Ascending aorta (tissue), 2 donors: ENCODE data around the gene MYMK. TPM values are rescaled to one million over a fixed set of nuclear protein-coding genes. Genes with fewer than 3 reads are reported as not detected.
A peak's percentile ranks its signal among the peaks of the same experiment; 100 is the strongest.
"Not testable (repeated sequence)": the region's sequence is repeated elsewhere in the genome, so short reads cannot be mapped to it uniquely, and the experiment has no call there.

Experiments
- DNase-seq, 2 donors: peaks; one replicate each; pipeline ENCODE4 v3.0.0-alpha.2; 2019; ENCODE audit warnings: low spot score in 2 of 2
- H3K27ac ChIP-seq, 2 donors: fragments of 200-600 bp; sonication (generic); one replicate each; pipeline ENCODE4 v1.5.1; 2016 to 2017; ENCODE audit warnings: mild to moderate bottlenecking in 1 of 2
- H3K27me3 ChIP-seq: fragments of 200-600 bp; sonication (generic); one replicate; pipeline ENCODE4 v1.5.1; 2017
- H3K36me3 ChIP-seq, 2 donors: fragments of 200-600 bp; sonication (generic); one replicate each; pipeline ENCODE4 v1.5.1; 2016
- H3K4me1 ChIP-seq, 2 donors: fragments of 200-600 bp; sonication (generic); one replicate each; pipeline ENCODE4 v1.5.1; 2016 to 2017; ENCODE audit warnings: mild to moderate bottlenecking in 1 of 2
- H3K4me3 ChIP-seq, 2 donors: fragments of 200-600 bp; sonication (generic); one replicate each; pipeline ENCODE4 v1.5.1; 2016 to 2017; ENCODE audit warnings: mild to moderate bottlenecking in 1 of 2
- H3K9me3 ChIP-seq, 2 donors: fragments of 200-600 bp; sonication (generic); one replicate each; pipeline ENCODE4 v1.5.1; 2016
- intact Hi-C: fragments of 100-400 bp; cut with DNase I; formaldehyde crosslinking; loops from one replicate; pipeline ENCODE4 v1.15.1; 2023
- total RNA-seq: library from RNA; depleted of rRNA; stranded (reverse); fragments of >200 nt; gene quantifications from one replicate; pipeline ENCODE4 v1.1.0, GENCODE V29; 2016
- TF ChIP-seq, protein P1 (sequence below), 3 experiments: fragments of 200-600 bp in 2 of 3; fragments of 450-650 bp in 1 of 3; sonication (generic) in 2 of 3; IDR thresholded peaks; one replicate each; pipeline ENCODE4 v1.5.1; 2016 to 2019; ENCODE audit warnings: antibody characterized with exemption in 3 of 3, mild to moderate bottlenecking in 1 of 3, moderate library complexity in 1 of 3

Gene MYMK
- total RNA-seq, 1 donor from 2014 or later: not detected

DNA sequence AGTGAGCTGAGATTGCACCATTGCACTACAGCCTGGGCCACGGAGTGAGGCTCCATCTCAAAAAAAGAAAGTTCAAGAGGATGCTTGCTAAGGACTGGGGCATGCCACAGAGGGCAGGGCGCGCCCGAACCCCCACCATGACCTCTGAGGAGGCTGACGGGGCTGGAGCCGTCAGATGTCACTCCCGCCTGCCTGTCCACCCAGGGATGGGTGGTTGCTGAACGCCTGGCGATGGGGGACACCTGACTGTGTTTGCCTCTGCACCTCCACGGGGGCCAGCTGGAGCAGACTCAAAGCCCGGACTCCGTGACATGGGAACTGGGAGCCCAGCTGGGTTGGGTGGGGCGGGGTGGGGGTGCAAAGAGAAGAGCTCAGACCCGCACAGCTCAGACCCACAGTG, 41.6 kb upstream of the MYMK start:
- Histone ChIP-seq H3K36me3 (no peaks in the 10 kb centered on the region), H3K4me3 (no peak overlapping the region), H3K27ac (no peak overlapping the region), H3K4me1 (peaks cover 11 to 17% of the 10 kb centered on the region in 2 donors), H3K27me3 (no peaks in the 10 kb centered on the region), H3K9me3 (no peaks in the 10 kb centered on the region)
- no peak for DNase-seq
- TF ChIP-seq, protein P1, sequence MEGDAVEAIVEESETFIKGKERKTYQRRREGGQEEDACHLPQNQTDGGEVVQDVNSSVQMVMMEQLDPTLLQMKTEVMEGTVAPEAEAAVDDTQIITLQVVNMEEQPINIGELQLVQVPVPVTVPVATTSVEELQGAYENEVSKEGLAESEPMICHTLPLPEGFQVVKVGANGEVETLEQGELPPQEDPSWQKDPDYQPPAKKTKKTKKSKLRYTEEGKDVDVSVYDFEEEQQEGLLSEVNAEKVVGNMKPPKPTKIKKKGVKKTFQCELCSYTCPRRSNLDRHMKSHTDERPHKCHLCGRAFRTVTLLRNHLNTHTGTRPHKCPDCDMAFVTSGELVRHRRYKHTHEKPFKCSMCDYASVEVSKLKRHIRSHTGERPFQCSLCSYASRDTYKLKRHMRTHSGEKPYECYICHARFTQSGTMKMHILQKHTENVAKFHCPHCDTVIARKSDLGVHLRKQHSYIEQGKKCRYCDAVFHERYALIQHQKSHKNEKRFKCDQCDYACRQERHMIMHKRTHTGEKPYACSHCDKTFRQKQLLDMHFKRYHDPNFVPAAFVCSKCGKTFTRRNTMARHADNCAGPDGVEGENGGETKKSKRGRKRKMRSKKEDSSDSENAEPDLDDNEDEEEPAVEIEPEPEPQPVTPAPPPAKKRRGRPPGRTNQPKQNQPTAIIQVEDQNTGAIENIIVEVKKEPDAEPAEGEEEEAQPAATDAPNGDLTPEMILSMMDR (IDR thresholded peaks at IDR 0.05): no peak
- intact Hi-C loops: no loop called here

DNA sequence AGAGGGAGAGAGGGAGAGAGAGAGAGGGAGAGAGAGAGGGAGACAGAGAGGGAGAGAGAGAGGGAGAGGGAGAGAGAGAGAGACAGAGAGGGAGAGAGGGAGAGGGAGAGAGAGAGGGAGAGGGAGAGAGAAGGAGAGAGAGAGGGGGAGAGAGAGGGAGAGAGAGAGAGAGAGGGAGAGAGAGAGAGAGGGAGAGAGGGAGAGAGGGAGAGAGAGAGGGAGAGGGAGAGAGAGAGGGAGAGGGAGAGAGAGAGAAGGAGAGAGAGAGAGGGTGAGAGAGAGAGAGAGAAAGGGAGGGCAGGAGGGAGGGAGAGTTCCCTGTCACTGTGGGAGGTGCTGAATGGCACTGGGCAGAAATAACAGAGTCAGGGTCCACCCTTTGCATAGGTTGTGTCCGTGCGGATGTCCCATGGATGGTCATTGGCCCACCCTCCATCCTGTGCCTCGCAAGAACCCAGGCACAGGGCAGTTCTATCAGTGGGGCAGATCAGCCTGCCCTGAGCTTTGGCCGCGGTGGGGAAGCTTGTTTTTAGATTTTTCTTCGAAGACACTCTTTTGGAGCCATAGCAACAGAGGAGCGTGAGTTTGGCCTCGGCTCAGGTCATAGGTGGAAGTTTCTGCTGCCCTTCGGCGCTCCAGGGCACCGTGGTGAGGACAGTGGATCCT, 39.8 kb upstream of the MYMK start:
- H3K27me3 ChIP-seq: no peaks in the 10 kb centered on the region
- TF ChIP-seq, protein P1 (IDR thresholded peaks at IDR 0.05): peak in 1 of 3 experiments; percentile 9
- DNase-seq: no peak
- H3K36me3 ChIP-seq: no peaks in the 10 kb centered on the region
- H3K9me3 ChIP-seq: no peaks in the 10 kb centered on the region
- H3K4me3 ChIP-seq: no peak overlapping the region
- intact Hi-C loops: no loop called here
- H3K27ac ChIP-seq: peak overlapping the region; percentile 10 to 76
- H3K4me1 ChIP-seq: peaks cover 11 to 26% of the 10 kb centered on the region in 2 donors

DNA sequence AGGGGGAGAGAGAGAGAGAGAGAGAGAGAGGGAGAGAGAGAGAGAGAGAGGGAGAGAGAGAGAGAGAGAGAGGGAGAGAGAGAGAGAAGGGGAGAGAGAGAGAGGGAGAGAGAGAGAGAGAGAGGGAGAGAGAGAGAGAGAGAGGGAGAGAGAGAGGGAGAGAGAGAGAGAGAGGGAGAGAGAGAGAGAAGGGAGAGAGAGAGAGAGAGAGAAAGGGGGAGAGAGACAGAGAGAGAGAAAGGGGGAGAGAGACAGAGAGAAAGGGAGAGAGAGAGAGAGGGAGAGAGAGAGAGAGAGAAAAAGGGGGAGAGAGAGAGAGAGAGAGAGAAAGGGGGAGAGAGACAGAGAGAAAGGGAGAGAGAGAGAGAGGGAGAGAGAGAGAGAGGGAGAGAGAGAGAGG, 39.1 kb upstream of the MYMK start:
- DNase-seq, H3K4me3 ChIP-seq, H3K27ac ChIP-seq, H3K9me3 ChIP-seq, H3K27me3 ChIP-seq, intact Hi-C loops, H3K36me3 ChIP-seq: not testable (repeated sequence)
- H3K4me1 ChIP-seq: peaks cover 11 to 29% of the 10 kb centered on the region in 2 donors

DNA sequence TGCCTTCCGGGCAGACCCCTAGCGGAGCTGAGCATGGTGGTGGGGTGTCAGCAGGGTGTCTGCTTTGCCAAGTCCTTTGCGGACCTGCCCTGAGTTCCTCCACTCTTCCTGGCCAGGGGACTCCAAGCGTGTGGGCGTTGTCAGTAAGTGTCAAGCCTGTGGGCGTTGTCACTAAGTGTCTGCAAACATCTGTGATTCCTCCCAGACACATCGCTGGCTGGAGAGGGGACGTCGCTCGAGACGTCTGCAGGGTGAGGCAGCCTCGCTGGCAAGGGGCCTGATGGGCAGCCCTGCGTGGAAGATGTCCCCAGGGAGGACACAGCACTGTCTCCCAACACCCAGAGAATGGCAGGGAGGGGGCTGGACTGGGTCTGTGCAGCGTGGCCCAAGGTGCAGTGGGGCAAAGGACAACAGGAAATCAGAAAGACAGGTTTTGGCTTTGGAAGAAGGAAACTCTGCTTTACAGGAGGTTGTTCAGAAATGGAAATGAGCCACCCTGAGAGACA, 38.6 kb upstream of the MYMK start:
- Histone ChIP-seq H3K9me3 (no peaks in the 10 kb centered on the region), H3K27me3 (no peaks in the 10 kb centered on the region), H3K27ac (no peak overlapping the region), H3K4me1 (peaks cover 11 to 32% of the 10 kb centered on the region in 2 donors), H3K4me3 (no peak overlapping the region), H3K36me3 (no peaks in the 10 kb centered on the region)
- intact Hi-C loops: no loop called here
- TF ChIP-seq, protein P1 (IDR thresholded peaks at IDR 0.05): no peak
- DNase-seq: no peak

DNA sequence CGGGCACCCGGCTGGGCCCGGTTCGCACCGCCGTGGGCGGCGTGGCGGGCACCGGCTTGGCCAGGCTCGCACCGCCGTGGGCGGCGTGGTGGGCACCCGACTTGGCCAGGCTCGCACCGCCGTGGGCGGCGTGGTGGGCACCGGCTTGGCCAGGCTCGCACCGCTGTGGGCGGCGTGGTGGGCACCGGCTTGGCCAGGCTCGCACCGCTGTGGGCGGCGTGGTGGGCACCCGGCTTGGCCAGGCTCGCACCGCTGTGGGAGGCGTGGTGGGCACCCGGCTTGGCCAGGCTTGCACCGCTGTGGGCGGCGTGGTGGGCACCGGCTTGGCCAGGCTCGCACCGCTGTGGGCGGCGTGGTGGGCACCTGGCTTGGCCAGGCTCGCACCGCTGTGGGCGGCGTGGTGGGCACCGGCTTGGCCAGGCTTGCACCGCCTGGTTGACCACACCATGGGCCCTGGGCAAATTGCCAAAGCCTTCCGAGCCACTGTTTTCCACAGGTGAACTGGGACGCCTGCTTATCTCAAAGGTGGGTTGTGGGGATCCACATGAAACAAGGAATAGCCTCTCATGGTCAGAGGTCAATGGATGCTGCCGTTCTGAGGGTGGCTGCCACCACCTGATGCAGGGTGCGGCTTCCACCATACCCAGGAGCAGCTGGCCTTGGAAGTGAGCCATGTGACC, 38.0 kb upstream of the MYMK start:
- Histone ChIP-seq H3K4me3 (no peak overlapping the region), H3K9me3 (no peaks in the 10 kb centered on the region), H3K27ac (no peak overlapping the region), H3K27me3 (no peaks in the 10 kb centered on the region), H3K36me3 (no peaks in the 10 kb centered on the region), H3K4me1 (peaks cover 14 to 38% of the 10 kb centered on the region in 2 donors)
- TF ChIP-seq, protein P1 (IDR thresholded peaks at IDR 0.05): no peak
- intact Hi-C loops: no loop called here
- no peak for DNase-seq

DNA sequence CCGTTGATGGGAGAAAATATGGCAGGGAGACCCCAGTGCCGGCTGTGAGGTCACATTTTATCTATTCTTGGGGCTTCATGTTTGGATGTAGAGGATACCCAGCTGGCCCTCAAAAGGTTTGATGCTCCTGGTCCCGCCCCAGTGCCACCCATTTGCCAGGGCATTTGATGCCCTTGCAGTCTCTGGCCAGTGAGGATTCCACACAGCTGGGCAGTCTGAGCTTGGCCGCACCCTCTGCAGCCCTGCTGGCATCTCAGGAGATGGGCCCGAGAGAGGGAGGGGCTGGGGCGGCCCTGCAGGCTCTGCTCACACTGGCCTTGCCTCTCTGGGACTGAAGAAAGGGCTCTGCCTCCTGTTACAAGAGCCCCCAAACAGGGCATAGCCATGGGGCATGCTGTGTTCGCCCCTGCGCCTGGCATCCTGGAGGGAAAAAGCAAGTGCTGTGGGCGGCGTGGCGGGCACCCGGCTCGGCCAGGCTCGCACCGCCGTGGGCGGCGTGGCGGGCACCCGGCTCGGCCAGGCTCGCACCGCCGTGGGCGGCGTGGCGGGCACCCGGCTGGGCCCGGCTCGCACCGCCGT, 37.3 kb upstream of the MYMK start:
- Histone ChIP-seq H3K27me3 (no peaks in the 10 kb centered on the region), H3K27ac (no peak overlapping the region), H3K4me3 (no peak overlapping the region), H3K4me1 (peaks cover 14 to 39% of the 10 kb centered on the region in 2 donors), H3K9me3 (no peaks in the 10 kb centered on the region), H3K36me3 (no peaks in the 10 kb centered on the region)
- DNase-seq: no peak
- intact Hi-C loops: no loop called here
- TF ChIP-seq, protein P1 (IDR thresholded peaks at IDR 0.05): no peak
